GM12891 (cell line): ENCODE measurements around the gene SCGB1C2.

Experiments used
- POLR2A ChIP-seq: IDR thresholded peaks from 2 replicates; pipeline ENCODE4 v1.6.1; 2011; ENCODE audit warnings: low read depth, low read length, control low read depth
- POLR2AphosphoS5 ChIP-seq: IDR thresholded peaks from 2 replicates; pipeline ENCODE4 v1.6.1; 2011; ENCODE audit warnings: low read depth, low read length, control low read depth
- TAF1 ChIP-seq: IDR thresholded peaks from 2 replicates; pipeline ENCODE4 v1.6.1; 2011; ENCODE audit warnings: low read depth, low read length, control low read depth

- TF ChIP-seq POLR2A: no peak
- no peak for TF ChIP-seq POLR2AphosphoS5
- TF ChIP-seq TAF1: no peak
Measured at GRCh38 chr17:149231-149630, 11.9 kb downstream of the SCGB1C2 start.
